Endothelial cell (in vitro differentiated cells): ENCODE measurements around the gene IL17REL. TPM values are rescaled to one million over a fixed set of nuclear protein-coding genes. Genes with fewer than 3 reads are reported as not detected.

Source experiments
- DNase-seq: peaks from one replicate; pipeline ENCODE4 v3.0.0; 2021; ENCODE audit warnings: low spot score
- H3K27ac Mint-ChIP-seq: one replicate; pipeline ENCODE4 v1.8.0; 2021; ENCODE audit warnings: mixed read lengths, inconsistent platforms; ENCODE audit not compliant: unreplicated experiment
- H3K27me3 Mint-ChIP-seq: one replicate; pipeline ENCODE4 v1.8.0; 2021; ENCODE audit warnings: mild to moderate bottlenecking, moderate library complexity, mixed read lengths, inconsistent platforms; ENCODE audit not compliant: unreplicated experiment
- H3K36me3 Mint-ChIP-seq: one replicate; pipeline ENCODE4 v1.8.0; 2021; ENCODE audit warnings: mild to moderate bottlenecking, low read depth, mixed read lengths, inconsistent platforms; ENCODE audit not compliant: unreplicated experiment
- H3K4me1 Mint-ChIP-seq: one replicate; pipeline ENCODE4 v1.8.0; 2021; ENCODE audit warnings: mild to moderate bottlenecking, mixed read lengths, inconsistent platforms; ENCODE audit not compliant: unreplicated experiment
- H3K4me3 Mint-ChIP-seq: one replicate; pipeline ENCODE4 v1.8.0; 2021; ENCODE audit warnings: mild to moderate bottlenecking, mixed read lengths, inconsistent platforms; ENCODE audit not compliant: unreplicated experiment
- H3K9me3 Mint-ChIP-seq: one replicate; pipeline ENCODE4 v1.8.0; 2021; ENCODE audit warnings: mixed read lengths, inconsistent platforms; ENCODE audit not compliant: unreplicated experiment
- CTCF ChIP-seq: fragments of 200-600 bp; sonication (generic); IDR thresholded peaks from one replicate; pipeline ENCODE4 v1.5.0; 2021; ENCODE audit warnings: antibody characterized with exemption; ENCODE audit not compliant: unreplicated experiment
- total RNA-seq: library from RNA; stranded (reverse); fragmentation: NEBNext Ultra II Directional; extraction: Animal tissue kit (Norgen Biotek cat#: 25700); gene quantifications from one replicate; pipeline ENCODE4 v1.2.1, GENCODE V29; 2021; ENCODE audit not compliant: unreplicated experiment

IL17REL gene
- total RNA-seq, 1 donor from 2014 or later, result 0.15 TPM

GRCh38 chr22:50056214-50056972 lies 43.8 kb upstream of the IL17REL start:
- Mint-ChIP-seq H3K4me3 (no peak overlapping the region), H3K9me3 (no peaks in the 10 kb centered on the region), H3K27ac (no peak overlapping the region), H3K4me1 (peaks cover 10% of the 10 kb centered on the region), H3K27me3 (peaks cover 9% of the 10 kb centered on the region), H3K36me3 (peaks cover 5% of the 10 kb centered on the region)
- DNase-seq, result no peak
- TF ChIP-seq CTCF, result no peak

- Mint-ChIP-seq H3K27me3 (peaks cover 10% of the 10 kb centered on the region), H3K4me3 (no peak overlapping the region), H3K27ac (no peak overlapping the region), H3K36me3 (peaks cover 5% of the 10 kb centered on the region), H3K9me3 (no peaks in the 10 kb centered on the region), H3K4me1 (no peaks in the 10 kb centered on the region)
- no peak for DNase-seq
- no peak for TF ChIP-seq CTCF
Observed at GRCh38 chr22:50053861-50054260, 41.3 kb upstream of the IL17REL start.

GRCh38 chr22:50051930-50052329 lies 39.4 kb upstream of the IL17REL start:
- no peaks in the 10 kb centered on the region for H3K9me3 Mint-ChIP-seq
- H3K36me3 Mint-ChIP-seq, result peaks cover 5% of the 10 kb centered on the region
- no peak for DNase-seq
- H3K27me3 Mint-ChIP-seq, result peaks cover 10% of the 10 kb centered on the region
- no peak overlapping the region for H3K27ac Mint-ChIP-seq
- no peak overlapping the region for H3K4me3 Mint-ChIP-seq
- no peak for TF ChIP-seq CTCF
- no peaks in the 10 kb centered on the region for H3K4me1 Mint-ChIP-seq

- peaks cover 5% of the 10 kb centered on the region for H3K27me3 Mint-ChIP-seq
- no peaks in the 10 kb centered on the region for H3K9me3 Mint-ChIP-seq
- no peaks in the 10 kb centered on the region for H3K4me1 Mint-ChIP-seq
- peaks cover 5% of the 10 kb centered on the region for H3K36me3 Mint-ChIP-seq
- TF ChIP-seq CTCF, result no peak
- DNase-seq, result no peak
- H3K4me3 Mint-ChIP-seq, result no peak overlapping the region
- H3K27ac Mint-ChIP-seq, result no peak overlapping the region
Observed at GRCh38 chr22:50049299-50050195, 37.0 kb upstream of the IL17REL start.
